T-helper 9 cell (primary cell): ENCODE measurements around the gene PGS1.
A peak's percentile ranks its signal among the peaks of the same experiment; 100 is the strongest.

ENCODE experiments used
- DNase-seq: peaks from one replicate; pipeline ENCODE4 v3.0.0-alpha.2; 2020

The PGS1 gene

GRCh38 chr17:78347453-78347852 is 31.0 kb upstream of the PGS1 start:
- no peak for DNase-seq

GRCh38 chr17:78348055-78348770 is 30.2 kb upstream of the PGS1 start:
- DNase-seq, result no peak

DNA sequence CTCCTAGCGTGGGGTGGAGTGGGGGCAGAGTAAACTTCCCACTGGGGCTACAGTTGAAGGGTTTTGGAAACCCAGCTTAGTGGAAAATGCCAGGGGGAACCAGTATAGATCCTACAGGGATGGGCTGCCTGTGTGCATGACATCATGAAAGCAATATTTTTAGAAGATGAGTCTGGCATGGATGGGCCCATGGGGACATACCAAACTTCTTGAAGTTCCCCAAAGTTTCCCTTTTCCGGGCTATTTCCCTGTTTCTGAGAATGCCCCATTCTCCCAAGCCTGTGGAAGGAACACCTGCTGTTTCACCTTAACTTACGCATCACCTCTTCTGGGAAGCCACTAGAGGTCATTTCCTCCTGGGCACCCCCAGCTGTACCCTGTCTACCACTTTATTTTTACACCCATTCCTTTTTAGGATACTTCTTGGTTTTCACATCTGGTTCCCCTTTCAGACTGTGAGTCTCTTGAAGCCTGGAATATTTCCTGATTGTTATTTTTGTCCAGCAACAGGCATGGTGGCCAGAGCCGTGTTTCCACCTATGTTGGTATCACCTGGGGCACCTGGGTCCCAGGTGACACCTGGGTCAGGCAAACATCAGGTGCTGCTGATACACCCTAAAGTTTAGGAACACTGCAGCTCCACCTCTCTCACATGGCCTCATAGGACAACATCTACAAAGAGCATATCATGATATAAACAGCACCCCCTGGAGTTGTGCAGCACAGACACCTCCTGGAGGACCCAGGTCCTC is 28.4 kb upstream of the PGS1 start:
- no peak for DNase-seq

DNA sequence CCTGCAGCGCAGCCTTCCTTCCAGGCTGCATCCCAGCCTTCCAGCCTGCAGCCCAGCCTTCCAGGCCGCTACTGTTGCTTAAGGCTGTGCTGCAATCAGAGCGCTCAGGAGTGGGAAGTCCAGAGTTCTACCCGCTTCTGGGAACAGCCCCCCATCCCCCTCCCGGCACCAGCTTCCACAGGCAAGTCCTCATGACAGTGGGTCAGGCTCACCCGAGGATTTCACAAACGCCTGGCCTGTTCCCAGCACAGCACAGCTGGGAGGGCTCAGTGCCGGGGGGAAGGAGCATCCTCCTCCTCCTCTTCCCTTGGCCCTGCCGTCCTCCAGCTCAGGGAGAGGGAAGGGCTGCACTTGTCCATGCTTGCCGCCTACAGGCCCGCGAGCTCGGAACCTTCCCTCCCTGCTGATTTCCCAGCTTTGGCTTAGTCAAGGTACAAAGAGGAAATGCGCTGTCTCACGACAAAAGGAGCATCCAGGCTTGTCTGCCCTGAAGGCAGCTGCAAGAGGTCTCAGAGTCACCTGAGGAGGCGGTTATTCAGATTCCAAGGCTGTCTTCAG is 26.9 kb upstream of the PGS1 start:
- no peak for DNase-seq

DNA sequence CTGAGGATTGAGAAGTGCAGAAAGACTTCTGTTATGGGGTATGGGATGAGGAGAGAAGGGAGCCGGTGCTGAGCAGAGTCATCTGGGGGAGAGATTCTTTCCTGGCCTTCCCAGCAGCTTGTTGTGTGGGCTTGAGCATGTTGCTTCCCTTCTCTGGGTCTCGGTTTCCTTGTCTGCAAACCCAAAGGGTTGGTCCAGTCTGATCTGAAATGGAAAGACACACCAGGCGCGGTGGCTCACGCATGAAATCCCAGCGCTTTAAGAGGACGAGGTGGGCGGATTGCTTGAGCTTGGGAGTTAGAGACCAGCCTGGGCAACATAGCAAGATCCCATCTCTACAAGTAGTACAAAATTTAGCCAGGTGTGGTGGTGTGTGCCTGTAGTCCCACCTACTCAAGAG is 24.6 kb upstream of the PGS1 start:
- no peak for DNase-seq

DNA sequence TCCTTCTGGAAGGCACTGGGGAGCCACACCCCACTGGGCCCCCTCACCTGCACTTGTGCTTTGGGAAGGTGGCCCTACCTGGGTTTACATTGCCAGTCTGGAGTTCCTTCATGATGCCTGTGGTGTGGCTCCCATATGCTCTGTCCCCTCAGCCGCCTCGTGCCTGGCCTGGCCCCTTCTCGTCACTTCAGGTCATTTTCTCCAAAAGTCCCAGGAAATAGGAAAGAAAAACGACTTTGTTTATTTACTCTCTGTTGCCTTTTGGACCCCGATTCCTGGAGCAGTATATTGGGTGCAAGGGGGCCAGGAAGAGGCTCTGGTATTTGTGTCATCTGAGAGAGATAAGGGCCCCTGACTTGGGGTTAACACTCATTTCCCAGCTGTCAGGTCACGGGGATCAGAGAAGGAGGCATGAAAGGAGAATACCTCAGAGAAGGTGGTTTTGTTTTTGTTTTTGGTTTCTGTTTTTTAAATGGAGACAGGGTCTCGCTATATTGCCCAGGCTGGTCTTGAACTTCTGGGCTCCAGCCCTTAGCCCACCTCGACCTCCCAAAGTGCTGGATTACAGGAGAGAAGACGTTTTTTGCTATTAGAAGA is 23.3 kb upstream of the PGS1 start:
- DNase-seq, result peak; percentile 30

DNA sequence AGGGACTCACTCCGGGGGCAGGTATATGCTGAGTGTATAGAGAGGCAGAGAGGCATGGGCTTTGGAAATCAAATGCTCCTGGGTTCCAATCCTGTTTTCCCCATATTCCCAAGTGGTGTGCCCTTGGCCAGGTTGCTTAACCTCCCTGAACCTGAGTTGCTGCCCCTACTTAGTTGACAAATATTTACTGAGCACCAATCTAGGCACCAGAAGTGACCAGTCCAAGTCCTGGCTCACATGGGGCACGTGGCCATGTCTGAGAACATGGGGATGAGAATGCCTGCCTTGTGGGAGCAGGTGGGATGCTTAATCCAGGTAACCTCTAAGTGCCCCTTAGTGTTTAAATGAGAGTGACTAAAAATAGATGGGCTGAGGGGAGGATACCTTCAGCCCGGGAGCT is 22.7 kb upstream of the PGS1 start:
- DNase-seq, result no peak

DNA sequence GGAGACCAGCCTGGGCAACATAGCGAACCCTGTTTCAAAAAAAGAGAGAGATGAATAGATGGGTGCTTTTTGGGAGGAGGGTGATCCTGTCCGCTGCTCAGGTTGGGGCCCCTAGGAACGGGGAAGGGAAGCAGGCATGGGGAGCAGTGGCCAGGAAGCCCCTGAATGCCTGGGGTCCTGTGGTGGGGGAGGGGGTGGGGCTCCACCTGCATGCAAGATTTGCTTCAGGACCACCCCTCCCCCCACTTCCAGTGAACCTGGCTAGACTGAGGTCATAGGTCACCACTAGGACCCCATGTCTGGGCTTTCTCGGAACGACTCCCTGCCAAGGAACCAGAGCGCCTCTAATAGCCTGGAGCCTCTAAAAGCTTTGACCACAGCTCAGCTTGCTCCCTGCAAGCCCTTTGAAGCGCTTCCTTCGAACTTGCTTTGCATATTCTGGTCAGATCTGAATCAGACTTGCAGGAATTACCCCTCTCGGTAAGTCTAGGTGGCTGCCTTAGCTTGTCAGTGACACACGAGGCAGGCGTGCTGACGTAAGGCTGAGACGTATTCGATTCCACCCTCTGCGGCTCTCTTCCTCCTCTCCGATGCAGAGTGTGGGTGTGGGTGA is 22.2 kb upstream of the PGS1 start:
- DNase-seq, result peak; percentile 79

DNA sequence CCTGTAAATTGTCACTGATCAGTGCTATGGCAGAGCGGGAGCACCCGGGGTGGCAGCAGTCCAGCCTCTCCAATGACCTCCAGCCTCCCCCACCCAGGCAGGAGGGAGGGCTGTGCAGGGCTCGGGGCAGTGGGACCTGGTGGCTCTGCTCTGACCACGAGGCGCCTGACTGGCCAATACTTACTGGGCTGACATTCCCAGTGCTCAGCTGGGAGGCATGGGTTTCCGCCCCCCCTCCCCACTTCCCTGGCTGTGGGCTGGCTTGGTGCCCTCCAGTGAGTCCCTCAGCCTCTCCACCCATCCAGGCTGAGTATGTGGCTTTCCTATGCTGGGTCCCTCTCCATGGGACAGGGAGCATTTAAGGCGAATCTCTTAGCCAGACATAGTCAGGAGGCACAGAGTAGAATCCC is 21.3 kb upstream of the PGS1 start:
- no peak for DNase-seq

DNA sequence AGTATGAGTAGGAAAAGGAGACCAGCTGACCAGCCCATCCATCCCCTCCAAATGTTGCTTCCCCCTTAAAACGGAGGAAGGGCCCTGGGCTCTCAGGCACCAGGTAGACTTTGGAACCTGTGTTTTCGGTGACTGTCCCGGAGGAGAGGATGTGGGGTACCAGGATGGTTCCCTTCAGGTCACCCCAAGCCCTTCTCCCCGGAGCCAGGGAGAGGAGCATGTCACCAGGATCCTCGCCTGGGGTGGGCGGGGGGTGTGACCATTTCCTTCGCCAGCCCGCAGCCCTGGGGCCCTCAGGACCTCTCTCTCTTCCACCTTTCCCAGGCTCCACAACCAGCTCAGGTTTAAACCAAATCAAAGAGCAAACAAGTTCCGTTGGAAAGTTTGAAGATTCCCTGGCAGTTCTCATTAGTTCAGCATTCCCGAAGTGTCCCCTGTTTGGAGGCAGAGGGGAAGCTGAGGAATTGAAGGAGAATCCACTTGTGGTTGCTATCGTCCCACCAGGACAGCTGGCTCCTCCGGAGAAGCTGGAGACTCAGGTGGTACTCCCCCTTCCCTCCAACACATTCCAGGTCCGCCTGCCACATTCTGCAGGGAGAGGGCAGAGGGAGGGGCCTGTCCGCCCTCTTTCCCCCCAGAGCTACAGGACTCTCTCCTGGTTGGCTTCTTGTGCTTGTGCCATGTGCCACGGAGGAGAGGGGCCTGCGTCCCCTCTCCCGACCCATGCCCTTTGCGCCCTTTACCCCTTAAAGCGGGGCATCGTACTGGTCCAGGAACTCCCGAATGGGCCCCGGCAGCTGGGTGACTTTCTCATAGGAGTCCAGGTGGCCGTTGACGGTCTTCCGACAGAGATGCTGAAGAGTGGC is 20.5 kb upstream of the PGS1 start:
- DNase-seq, result no peak

DNA sequence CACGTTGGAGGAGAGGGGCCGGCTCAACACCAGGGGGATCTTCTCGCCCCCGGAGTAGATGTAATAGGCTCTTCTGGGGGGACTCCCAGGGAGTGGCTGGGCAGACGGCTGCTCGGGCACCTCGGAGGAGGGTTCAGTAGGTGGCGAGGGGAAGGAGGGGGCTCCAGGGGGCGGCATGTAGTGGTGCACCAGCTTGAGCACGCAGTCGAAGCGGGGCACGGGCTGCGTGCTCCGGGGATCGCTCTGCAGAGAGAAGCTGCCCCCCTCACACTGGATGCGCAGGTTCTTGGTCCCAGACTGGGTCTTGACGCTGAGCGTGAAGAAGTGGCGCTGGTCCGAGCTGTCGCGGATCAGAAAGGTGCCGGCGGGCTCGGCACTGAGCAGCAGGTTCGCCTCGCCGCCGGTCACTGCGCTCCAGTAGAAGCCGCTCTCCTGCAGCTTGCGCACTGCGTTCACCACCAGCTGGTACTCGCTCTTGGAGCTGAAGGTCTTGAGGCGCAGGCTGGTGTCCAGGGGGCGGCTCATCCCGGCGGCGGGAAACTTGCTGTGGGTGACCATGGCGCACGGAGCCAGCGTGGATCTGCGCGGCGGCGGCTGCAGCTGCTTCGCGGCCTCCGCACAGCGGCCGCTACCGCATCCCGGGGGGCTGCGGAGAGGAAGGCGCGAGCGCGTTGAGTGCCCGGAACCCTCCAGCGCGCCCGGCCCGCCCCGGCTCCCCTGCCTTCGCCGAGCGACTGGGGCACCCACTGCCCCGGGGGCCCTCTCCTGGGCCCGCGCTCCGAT is 19.7 kb upstream of the PGS1 start:
- DNase-seq, result no peak

- DNase-seq, result no peak
Observed at GRCh38 chr17:78359321-78359996, 19.0 kb upstream of the PGS1 start.

- peak; percentile 91 for DNase-seq
Observed at GRCh38 chr17:78359997-78360370, 18.5 kb upstream of the PGS1 start, which contains the start of gene SOCS3. Gene SOCS3, minus strand, starts transcription at chr17:78360077. Its CDS starts 982 bp downstream, at chr17:78359095.

DNA sequence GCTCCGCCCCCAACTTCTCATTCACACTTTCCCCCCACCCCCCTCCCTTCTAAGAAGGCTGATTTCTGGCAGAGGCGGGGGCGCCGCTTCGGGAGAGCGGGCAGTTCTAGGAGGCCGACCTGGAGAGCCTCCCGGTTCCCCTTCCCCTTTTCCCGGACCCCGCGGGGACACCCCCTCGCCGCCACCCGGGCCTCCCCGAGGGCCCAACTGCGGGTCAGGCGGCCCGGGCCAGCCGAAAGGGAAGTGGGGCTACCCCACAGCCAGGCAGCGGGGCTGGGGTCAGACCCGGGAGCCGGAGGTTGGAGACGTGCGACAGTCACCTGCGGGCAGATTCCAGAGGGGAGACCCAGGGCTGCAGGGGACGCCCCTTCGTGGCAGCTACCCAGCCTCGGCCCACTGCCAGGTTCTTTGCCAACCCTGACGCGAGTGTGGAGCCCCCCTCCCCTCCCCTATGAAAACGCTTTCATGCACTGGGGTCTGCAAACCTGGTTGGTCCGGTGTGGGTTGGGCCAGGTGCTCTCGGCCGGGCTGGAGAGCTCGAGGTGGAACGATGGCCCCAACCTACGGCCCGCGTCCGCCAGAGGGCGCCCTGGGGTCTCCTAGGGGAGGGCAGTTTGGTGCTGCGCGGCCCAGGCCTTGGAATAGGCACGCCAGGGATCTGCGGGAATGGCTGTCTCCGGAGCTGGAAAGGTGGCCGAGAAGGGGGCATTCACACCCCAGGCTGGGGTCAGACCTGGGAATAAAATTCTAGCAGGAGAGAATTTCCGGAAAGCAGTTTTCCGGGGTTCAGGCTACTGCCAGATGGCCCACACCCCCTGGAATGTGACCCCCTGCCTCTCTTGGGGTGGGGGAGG is 17.9 kb upstream of the PGS1 start:
- peak; percentile 96 for DNase-seq

DNA sequence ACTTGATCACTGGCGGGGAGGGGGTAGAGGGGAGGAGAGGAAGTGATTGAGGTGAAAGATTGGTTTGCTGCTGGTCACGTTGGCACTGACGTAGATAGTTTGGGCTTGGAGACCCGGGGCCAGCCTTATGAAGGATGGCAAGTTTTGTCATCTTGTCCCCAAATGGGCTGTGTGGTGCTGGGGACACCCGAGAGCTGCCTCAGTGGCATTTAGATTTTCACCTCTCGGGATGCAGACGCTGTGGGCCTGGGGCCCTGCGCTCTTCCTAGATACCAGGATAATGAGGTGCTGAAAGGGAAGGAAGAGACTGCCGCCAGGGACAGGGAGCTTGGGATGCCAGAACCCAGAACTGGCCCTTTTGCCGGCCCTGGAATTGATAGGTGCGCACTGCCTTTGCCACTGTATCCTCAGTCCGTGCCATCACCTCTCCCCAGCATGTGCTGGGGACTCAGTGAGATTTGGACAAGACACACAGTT is 17.2 kb upstream of the PGS1 start:
- no peak for DNase-seq

DNA sequence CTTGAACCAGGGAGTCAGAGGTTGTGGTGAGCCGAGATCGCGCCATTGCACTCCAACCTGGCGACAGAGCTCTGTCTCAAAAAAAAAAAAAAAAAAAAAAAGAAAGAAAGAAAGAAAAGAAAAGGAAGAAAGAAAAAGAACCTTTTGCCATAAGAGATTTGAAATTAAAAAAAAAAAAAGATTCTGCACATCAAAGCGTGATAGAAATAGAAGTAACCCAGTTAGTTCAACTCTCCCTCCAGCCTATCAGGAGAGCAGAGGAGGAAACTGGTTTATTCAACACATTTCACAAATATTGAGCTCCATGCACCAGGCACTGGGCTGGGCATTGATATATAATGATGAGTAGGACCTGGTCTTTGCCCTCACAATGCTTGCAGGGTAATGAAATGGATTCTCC is 16.2 kb upstream of the PGS1 start:
- no peak for DNase-seq

- DNase-seq, result no peak
Observed at GRCh38 chr17:78362671-78363070, 15.8 kb upstream of the PGS1 start.

DNA sequence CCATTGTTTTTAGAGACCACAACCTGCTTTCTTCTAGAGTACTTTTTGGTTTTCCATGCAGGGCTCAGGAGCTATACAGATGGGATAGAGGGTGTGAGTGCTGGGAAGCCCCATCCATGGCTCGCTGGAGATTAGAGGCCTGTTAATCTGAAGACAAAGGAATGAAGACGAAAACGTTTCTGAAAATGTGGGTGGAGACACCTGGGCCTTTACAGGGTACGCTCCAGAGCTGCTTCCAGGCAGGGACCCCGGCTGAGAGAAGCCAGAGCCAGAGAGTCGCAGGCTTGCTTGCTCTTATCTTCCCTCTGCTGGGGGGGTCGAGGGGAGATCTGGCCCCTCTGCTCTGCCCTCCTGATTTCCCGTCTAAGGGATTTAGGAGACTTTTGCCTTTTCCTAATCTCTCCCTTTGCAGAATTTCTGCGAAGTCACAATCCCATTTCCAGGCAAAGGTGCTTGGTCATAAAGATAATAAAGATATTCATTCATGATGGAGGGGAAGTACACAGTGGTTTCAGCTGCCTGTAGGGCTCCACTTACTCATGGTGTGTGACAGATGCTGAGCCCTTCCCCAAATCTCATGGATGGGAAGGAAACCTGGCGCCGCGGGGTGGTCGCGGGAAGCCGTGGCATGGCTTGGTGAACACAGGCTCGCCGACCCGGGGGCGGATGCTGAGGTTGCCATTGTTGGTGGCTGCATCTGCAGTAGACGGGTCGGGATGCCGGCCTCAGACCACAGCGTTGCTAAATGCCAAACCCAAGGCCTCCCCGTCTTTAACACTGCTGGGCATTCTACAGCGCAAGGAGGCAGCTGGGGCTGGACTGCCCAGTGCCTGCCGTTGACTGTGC is 13.8 kb upstream of the PGS1 start:
- no peak for DNase-seq
